Measurements from ENCODE around the gene IFI35.

DNA sequence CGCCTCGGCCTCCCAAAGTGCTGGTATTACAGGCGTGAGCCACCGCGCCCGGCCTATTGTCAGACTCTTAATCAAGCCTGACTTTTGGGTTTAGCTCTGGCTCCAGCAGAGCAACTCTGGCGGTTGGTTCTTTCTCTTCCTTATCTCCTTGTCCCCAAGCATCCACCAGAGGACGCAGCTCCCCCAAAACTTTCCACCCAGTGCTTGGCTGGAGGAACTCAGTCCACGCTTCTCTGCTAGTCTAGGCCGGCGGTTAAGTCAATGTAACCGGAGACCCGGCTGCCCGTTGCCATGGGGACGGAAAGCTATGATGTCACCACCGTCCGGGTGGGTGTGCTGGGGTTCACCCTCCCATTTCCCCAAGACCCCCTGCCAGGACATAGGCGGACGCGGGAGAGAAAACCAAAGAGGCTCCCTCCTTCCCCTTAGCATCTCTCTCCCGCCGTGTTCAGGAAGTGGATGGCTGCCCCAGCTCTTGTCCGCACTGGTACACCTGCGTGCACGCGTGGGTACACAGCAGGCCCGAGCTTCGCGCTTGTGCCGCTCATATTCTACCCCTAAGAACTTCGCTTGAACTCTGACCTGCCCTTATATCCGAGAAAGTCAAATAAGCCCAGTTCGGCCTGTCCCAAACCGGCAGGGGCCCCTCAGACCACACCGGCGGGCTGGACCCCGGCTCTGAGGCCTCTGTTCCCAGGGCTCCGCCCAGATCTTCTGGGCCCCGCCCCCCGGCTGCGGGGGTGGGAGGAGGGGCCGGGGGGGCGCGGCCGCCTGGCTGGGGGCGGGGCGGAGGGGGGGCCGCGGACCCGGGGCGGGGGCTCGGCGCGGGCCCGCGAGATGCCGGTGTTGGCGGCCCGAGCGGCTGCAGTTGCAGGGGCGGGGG lies 18.1 kb downstream of the IFI35 start, which contains the start of gene RND2:
- TF ChIP-seq, protein P1, sequence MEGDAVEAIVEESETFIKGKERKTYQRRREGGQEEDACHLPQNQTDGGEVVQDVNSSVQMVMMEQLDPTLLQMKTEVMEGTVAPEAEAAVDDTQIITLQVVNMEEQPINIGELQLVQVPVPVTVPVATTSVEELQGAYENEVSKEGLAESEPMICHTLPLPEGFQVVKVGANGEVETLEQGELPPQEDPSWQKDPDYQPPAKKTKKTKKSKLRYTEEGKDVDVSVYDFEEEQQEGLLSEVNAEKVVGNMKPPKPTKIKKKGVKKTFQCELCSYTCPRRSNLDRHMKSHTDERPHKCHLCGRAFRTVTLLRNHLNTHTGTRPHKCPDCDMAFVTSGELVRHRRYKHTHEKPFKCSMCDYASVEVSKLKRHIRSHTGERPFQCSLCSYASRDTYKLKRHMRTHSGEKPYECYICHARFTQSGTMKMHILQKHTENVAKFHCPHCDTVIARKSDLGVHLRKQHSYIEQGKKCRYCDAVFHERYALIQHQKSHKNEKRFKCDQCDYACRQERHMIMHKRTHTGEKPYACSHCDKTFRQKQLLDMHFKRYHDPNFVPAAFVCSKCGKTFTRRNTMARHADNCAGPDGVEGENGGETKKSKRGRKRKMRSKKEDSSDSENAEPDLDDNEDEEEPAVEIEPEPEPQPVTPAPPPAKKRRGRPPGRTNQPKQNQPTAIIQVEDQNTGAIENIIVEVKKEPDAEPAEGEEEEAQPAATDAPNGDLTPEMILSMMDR (IDR thresholded peaks at IDR 0.05; ENCODE audit: insufficient read depth, low read length), result peak; percentile 68
- peak; percentile 12; the same call in 1 of the 2 replicates for TF ChIP-seq POLR2AphosphoS5 (IDR thresholded peaks at IDR 0.05; ENCODE audit: low read depth)
